Kidney capillary endothelial cell (primary cell): Measurements from ENCODE around the gene MAP2K5.
"Not testable (repeated sequence)": the region's sequence is repeated elsewhere in the genome, so short reads cannot be mapped to it uniquely, and the experiment has no call there.

Experiments
- DNase-seq: peaks from one replicate; pipeline ENCODE4 v3.0.0-alpha.2; 2018; ENCODE audit warnings: low spot score

MAP2K5 gene

GRCh38 chr15:67601073-67601472 is 58.6 kb downstream of the MAP2K5 start:
- DNase-seq, result no peak

GRCh38 chr15:67603063-67603462 is 60.6 kb downstream of the MAP2K5 start:
- DNase-seq, result no peak

- no peak for DNase-seq
Observed at GRCh38 chr15:67605871-67606270, 63.4 kb downstream of the MAP2K5 start.

DNA sequence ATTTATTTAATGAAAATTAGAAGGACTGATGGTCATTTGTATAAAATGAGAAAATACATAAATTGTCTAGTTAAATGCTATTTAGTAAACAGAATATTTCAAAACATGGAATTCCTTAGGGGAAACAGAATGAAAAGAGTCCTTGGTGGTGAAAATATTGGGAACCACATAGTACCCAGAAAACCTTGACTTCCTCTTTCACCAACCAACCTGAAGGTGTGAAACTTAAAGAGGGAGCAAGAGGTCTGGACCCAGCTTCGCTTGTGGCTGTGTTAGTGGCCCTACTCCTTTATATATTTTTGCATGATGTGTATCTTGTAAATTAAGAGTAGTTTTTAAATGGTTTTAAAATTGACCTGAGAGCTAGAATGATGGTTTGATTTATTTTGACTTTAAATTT is 64.2 kb downstream of the MAP2K5 start:
- DNase-seq, result no peak

- DNase-seq, result no peak
Observed at GRCh38 chr15:67607329-67607728, 64.8 kb downstream of the MAP2K5 start.

DNA sequence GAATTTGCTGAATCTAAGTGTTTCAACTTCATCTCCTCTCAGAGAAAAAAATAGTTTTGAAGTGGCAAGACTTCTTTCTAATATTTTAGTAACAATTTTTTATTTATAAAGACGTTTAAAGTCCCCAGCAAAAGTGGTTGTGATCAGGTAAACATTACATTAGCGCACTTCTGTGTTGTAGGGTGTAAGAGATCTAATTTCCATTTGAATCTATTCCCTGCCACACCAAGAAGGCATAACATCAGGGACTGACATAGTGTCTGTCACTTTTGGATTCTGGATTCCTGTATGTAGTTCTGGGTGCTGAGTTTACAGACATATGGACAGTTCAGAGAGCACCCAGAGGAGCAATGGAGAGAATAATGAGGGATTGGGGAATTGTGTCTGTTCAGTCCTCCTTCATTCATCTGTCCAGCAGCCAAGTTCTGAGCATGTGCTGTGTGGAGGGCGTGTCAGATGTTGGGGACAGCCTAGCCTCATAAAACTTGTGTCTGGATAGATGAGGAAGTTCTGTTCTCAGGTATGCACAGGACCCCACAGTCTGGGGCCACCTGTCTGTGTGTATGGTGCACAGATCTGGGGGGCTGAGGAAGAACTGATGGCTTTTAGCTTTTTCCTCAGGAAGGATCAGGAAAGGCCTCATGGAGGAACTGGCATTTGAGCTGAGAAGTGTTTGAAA is 65.6 kb downstream of the MAP2K5 start:
- DNase-seq, result no peak

GRCh38 chr15:67608638-67608959 is 66.1 kb downstream of the MAP2K5 start:
- no peak for DNase-seq

DNA sequence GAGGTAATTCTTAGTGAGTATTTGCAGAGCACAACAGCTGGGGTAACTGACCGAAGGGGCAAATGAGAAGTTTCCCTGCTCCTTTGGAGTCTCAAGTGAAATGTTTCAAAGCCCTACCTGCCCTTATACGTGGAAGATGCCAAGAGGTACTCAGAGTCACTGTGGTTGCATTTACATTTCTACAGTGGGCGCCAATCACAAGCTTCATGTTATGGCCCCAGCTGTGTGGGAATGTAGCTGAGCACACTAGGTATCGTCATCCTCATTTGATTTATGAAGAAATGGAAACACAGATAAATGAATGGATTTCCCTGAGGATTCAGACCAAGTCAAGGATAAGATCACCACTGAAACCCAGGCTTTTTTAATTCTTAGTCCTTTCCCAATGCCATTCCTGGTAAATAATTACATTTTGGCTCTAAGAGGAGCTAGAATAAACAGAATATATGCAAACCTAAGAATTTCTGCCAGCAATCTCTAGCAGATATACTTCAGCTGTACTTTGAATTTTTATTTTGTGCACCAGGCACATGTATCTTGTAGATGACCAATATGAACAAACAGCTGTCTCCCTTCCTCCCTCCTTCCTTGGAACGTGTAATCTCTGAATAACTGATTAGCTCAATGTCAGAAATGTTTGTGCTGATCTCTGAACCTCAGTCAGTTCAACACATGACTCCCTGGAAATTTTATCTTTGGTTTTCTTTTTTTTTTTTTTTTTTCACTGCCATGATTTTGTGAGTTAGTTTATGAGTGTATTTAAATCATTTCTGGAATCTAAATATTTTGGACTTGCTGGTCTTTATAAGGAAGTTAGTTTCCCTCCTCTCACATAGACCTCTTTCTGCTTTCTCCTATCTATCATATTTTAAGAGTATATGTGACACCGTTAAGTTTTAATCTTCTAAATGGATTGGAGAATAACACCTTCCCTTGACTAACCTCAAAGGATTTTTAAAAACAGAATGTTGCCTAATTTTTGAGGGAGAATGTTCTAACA is 69.2 kb downstream of the MAP2K5 start:
- DNase-seq, result no peak

- DNase-seq, result no peak
Observed at GRCh38 chr15:67613211-67613610, 70.7 kb downstream of the MAP2K5 start.

DNA sequence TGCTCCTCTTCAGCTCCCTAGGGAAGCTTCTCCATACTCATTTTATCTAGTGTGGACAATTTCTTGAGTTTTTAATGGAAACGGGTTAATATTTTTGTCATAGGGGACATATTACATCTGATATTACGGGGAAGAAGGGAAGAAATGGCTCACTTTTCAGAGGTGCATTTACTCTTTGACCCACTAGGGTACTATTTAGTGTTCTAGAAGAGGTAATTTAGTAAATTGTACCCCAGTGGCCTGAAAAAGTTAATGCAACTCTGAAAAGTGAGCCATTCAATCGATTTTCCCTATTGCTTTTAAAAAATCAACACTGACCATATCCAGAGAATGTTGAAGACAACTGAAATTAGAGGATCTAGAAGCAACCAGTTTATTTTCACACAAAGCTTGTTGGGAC is 71.2 kb downstream of the MAP2K5 start:
- DNase-seq, result no peak

GRCh38 chr15:67615131-67615534 is 72.6 kb downstream of the MAP2K5 start:
- not testable (repeated sequence) for DNase-seq

DNA sequence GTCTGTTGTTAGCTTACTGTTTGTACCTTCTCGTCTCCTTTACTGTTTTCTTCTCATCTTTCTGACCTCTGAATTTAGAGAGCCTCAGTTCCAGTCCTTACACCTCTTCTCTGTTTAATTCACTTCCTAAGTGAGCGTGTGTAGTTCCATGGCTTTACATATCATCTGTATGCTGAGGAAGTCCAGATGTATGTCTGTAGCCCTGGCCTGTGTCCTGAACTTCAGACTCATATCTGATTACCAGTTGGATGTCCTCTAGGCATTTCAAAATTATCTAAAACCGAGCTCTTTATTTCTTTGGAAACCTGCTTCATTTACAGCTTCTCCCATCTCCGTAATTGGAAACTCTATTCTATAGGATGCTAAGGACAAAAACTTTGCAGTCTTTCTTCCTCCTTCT is 75.8 kb downstream of the MAP2K5 start:
- no peak for DNase-seq

GRCh38 chr15:67622110-67622509 is 79.6 kb downstream of the MAP2K5 start:
- DNase-seq, result no peak

- no peak for DNase-seq
Observed at GRCh38 chr15:67632261-67632660, 89.8 kb downstream of the MAP2K5 start.

DNA sequence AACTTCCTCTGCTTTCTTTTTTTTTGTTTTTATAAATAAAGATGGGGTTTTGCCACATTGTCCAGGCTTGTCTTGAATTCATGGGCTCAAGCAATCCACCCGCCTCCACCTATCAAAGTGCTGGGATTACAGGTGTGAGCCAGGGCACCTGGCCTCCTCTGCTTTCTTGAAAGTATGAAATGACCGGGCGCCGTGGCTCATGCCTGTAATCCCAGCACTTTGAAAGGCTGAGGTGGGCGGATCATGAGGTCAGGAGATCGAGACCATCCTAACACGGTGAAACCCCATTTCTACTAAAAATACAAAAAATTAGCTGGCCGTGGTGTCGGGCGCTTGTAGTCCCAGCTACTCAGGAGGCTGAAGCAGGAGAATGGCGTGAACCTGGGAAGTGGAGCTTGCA is 93.4 kb downstream of the MAP2K5 start:
- not testable (repeated sequence) for DNase-seq

- DNase-seq, result no peak
Observed at GRCh38 chr15:67639591-67639990, 97.1 kb downstream of the MAP2K5 start.

- DNase-seq, result no peak
Observed at GRCh38 chr15:67641453-67641852, 99.0 kb downstream of the MAP2K5 start.

- DNase-seq, result no peak
Observed at GRCh38 chr15:67646847-67647246, 104.3 kb downstream of the MAP2K5 start.

- no peak for DNase-seq
Observed at GRCh38 chr15:67652586-67652985, 110.1 kb downstream of the MAP2K5 start.

GRCh38 chr15:67660446-67660845 is 117.9 kb downstream of the MAP2K5 start:
- DNase-seq, result no peak

DNA sequence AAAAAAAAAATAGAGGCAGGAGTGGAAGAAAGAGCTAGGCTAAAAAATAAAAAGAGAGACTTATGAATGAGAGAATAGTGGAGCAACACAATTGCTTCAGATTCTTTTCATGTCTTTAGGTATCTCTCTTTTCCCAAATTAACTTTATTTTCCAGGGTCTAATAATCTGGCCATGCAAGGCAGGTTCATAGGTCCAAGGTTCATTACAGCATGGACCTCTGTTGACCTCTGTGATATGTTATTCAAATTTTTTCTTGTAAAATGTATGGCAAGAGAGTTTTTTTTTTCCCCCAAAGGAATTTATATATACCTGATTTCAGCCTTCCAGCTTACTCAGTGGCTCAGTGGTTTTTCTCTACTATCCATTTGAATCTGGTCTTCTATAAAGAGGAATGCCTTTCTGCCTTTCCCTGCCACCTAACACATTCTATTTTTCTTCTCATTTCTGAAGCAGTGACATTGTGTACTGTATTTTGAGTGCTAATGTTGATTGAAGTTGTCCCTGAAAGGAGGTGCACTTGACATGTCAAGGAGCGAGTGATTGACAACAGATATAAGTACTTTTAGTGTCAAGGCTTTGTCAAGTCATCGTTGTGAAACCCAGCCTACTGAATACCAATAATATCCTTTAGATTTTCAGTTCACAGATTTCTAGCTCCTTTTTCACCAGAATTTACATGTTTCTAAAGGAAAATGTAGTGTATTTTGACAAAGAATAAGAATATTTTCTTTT is 118.5 kb downstream of the MAP2K5 start:
- no peak for DNase-seq

GRCh38 chr15:67670647-67671305 is 128.3 kb downstream of the MAP2K5 start:
- DNase-seq, result no peak
